WTC11 (cell line): ENCODE measurements around the gene DUSP19.

Source experiments
- ATF3 ChIP-seq: sonication (generic); formaldehyde crosslinking; conservative IDR thresholded peaks from 2 replicates; pipeline ENCODE4 v1.8.1; 2022; ENCODE audit warnings: mild to moderate bottlenecking, missing genetic modification reagents
- CREB1 ChIP-seq: sonication (generic); formaldehyde crosslinking; IDR thresholded peaks from 2 replicates; pipeline ENCODE4 v1.8.0; 2023; ENCODE audit warnings: mild to moderate bottlenecking, missing genetic modification reagents
- JUN ChIP-seq: sonication (generic); formaldehyde crosslinking; IDR thresholded peaks from 2 replicates; pipeline ENCODE4 v1.8.0; 2023; ENCODE audit warnings: mild to moderate bottlenecking, missing genetic modification reagents
- MAX ChIP-seq: sonication (generic); formaldehyde crosslinking; IDR thresholded peaks from 2 replicates; pipeline ENCODE4 v1.8.0; 2022; ENCODE audit warnings: mild to moderate bottlenecking, missing genetic modification reagents
- TEAD4 ChIP-seq: sonication (generic); formaldehyde crosslinking; IDR thresholded peaks from 2 replicates; pipeline ENCODE4 v1.8.0; 2022; ENCODE audit warnings: mild to moderate bottlenecking, missing genetic modification reagents
- ZNF138 ChIP-seq: sonication (generic); formaldehyde crosslinking; conservative IDR thresholded peaks from 2 replicates; pipeline ENCODE4 v1.8.1; 2022; ENCODE audit warnings: mild to moderate bottlenecking, moderate library complexity, missing genetic modification reagents
- ZNF232 ChIP-seq: sonication (generic); formaldehyde crosslinking; IDR thresholded peaks from 2 replicates; pipeline ENCODE4 v1.8.0; 2022; ENCODE audit warnings: mild to moderate bottlenecking, missing genetic modification reagents
- ZNF512 ChIP-seq: sonication (generic); formaldehyde crosslinking; IDR thresholded peaks from 2 replicates; pipeline ENCODE4 v1.8.1; 2022; ENCODE audit warnings: missing genetic modification reagents, borderline replicate concordance
- TF ChIP-seq, protein P1 (sequence below): fragments of 200-600 bp; IDR thresholded peaks from 2 replicates; pipeline ENCODE4 v1.8.0; 2022; ENCODE audit warnings: antibody characterized with exemption

- TF ChIP-seq, protein P1, sequence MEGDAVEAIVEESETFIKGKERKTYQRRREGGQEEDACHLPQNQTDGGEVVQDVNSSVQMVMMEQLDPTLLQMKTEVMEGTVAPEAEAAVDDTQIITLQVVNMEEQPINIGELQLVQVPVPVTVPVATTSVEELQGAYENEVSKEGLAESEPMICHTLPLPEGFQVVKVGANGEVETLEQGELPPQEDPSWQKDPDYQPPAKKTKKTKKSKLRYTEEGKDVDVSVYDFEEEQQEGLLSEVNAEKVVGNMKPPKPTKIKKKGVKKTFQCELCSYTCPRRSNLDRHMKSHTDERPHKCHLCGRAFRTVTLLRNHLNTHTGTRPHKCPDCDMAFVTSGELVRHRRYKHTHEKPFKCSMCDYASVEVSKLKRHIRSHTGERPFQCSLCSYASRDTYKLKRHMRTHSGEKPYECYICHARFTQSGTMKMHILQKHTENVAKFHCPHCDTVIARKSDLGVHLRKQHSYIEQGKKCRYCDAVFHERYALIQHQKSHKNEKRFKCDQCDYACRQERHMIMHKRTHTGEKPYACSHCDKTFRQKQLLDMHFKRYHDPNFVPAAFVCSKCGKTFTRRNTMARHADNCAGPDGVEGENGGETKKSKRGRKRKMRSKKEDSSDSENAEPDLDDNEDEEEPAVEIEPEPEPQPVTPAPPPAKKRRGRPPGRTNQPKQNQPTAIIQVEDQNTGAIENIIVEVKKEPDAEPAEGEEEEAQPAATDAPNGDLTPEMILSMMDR: no peak
- no peak for TF ChIP-seq ZNF232 (CRISPR knock-in tag)
- TF ChIP-seq ZNF512 (CRISPR knock-in tag): no peak
- TF ChIP-seq TEAD4 (CRISPR knock-in tag): no peak
- TF ChIP-seq JUN (CRISPR knock-in tag): no peak
- TF ChIP-seq CREB1 (CRISPR knock-in tag): no peak
- no peak for TF ChIP-seq MAX (CRISPR knock-in tag)
- no peak for TF ChIP-seq ZNF138 (CRISPR knock-in tag)
- TF ChIP-seq ATF3 (CRISPR knock-in tag): no peak
Observed at GRCh38 chr2:183069174-183069573, 9.4 kb upstream of the DUSP19 start.
